Keratinocyte (primary cell): ENCODE results near the gene TLR1.

Experiments used
- EZH2 ChIP-seq: IDR thresholded peaks from one replicate; pipeline ENCODE4 v1.6.1; 2012; ENCODE audit warnings: inconsistent platforms, mild to moderate bottlenecking, low read length, moderate library complexity
- TF ChIP-seq, protein P1 (sequence below), 3 experiments: IDR thresholded peaks in 1 of 3; conservative IDR thresholded peaks in 1 of 3; optimal IDR thresholded peaks in 1 of 3; 2 replicates in 2 of 3; 3 replicates in 1 of 3; pipeline versions ENCODE3 to v1.5.1; 2011; ENCODE audit warnings: low read length in 3 of 3, mild to moderate bottlenecking in 3 of 3, moderate library complexity in 2 of 3, control low read depth in 1 of 3, inconsistent platforms in 1 of 3; ENCODE audit not compliant: insufficient read depth in 2 of 3; ENCODE audit errors: extremely low read depth in 1 of 3

- TF ChIP-seq, protein P1, sequence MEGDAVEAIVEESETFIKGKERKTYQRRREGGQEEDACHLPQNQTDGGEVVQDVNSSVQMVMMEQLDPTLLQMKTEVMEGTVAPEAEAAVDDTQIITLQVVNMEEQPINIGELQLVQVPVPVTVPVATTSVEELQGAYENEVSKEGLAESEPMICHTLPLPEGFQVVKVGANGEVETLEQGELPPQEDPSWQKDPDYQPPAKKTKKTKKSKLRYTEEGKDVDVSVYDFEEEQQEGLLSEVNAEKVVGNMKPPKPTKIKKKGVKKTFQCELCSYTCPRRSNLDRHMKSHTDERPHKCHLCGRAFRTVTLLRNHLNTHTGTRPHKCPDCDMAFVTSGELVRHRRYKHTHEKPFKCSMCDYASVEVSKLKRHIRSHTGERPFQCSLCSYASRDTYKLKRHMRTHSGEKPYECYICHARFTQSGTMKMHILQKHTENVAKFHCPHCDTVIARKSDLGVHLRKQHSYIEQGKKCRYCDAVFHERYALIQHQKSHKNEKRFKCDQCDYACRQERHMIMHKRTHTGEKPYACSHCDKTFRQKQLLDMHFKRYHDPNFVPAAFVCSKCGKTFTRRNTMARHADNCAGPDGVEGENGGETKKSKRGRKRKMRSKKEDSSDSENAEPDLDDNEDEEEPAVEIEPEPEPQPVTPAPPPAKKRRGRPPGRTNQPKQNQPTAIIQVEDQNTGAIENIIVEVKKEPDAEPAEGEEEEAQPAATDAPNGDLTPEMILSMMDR (optimal IDR thresholded peaks at IDR 0.05 in 1 of 3, IDR thresholded peaks at IDR 0.05 in 1 of 3, conservative IDR thresholded peaks at IDR 0.05 in 1 of 3; ENCODE audit: extremely low read depth in 1 of 3, insufficient read depth in 2 of 3, low read length in 3 of 3) = no peak
- no peak for TF ChIP-seq EZH2
Observed at GRCh38 chr4:38811297-38811696, 6.7 kb upstream of the TLR1 start.
